ENCODE measurements around the gene STK24. TPM values are rescaled to one million over a fixed set of nuclear protein-coding genes. Genes with fewer than 3 reads are reported as not detected.

The STK24 gene
- total and polyA plus RNA-seq, 2 of the 8 experiments (the other 6 are each of a cell fraction or from before 2014, with no cell fraction given): 62.8 to 143 TPM

DNA sequence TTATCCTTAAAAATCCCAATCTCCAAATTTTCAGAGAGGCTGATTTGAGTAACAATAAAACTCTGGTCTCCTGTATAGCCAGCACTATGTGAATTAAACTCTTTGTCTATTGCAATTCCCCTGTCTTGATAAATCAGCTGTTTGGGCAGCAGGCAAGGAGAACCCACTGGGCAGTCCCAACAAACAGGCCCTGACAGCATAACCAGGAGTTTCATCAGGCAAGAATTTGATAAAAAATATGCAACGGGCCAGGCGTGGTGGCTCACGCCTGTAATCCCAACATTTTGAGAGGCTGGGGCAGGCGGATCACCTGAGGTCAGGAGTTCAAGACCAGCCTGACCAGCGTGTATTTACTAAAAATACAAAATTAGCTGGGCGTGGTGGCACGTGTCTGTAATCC, 42.1 kb downstream of the STK24 start:
- H3K79me1 ChIP-seq (ENCODE audit: low read depth, low read length): peaks cover 39% of the 10 kb centered on the region
- H3K4me3 ChIP-seq (ENCODE audit: extremely low read depth in 1 of 4, insufficient read depth in 2 of 4, low read depth in 3 of 4, low read length in 4 of 4): no peak overlapping the region
- no peak overlapping the region for H4K5ac ChIP-seq (ENCODE audit: insufficient read length, low read depth, low read length)
- no peaks in the 10 kb centered on the region for H3K27me3 ChIP-seq (replicated peaks in 1 of 4; ENCODE audit: control insufficient read depth in 3 of 4, extremely low read depth in 1 of 4, insufficient read depth in 3 of 4, low read length in 3 of 4)
- no peak overlapping the region for H2BK12ac ChIP-seq (ENCODE audit: low read depth, low read length)
- no peaks in the 10 kb centered on the region; the same call in 1 of the 2 replicates for H3K23me2 ChIP-seq (ENCODE audit: low read depth, low read length)
- FAIRE-seq: no peak
- 95% methylated on average over 7 of the region's 7 CpGs; no CpG with 5 or more reads in 1 of the 2 experiments for WGBS, 2 experiments (ENCODE audit: extremely low coverage in 1 of 2, insufficient coverage in 1 of 2, insufficient read length in 1 of 2, insufficient replicate concordance in 2 of 2, low coverage in 1 of 2, low lambda C conversion rate in 2 of 2, missing lambda C conversion rate in 1 of 2)
- H3K4me1 ChIP-seq (replicated peaks in 1 of 4; ENCODE audit: control insufficient read depth in 3 of 4, insufficient read depth in 4 of 4, low read length in 3 of 4): peaks cover 1 to 8% (median 2%) of the 10 kb centered on the region in 4 experiments; a peak in 6 of 7 replicates
- POLR2A ChIA-PET (ENCODE audit: partially characterized antibody): interaction anchor here (1.1 kb wide), 1 partner anchor 43 kb away, joined by 3 read pairs; no protein-coding TSS in a partner anchor
- DNase-seq (ENCODE audit: low read depth in 1 of 2, low spot score in 2 of 2): no peak
- no peak overlapping the region for H3K14ac ChIP-seq (ENCODE audit: insufficient read length)
- no peak overlapping the region for H2AK5ac ChIP-seq (ENCODE audit: low read depth, low read length)
- no peak overlapping the region for H2AFZ ChIP-seq (ENCODE audit: low read length)
- H3K56ac ChIP-seq (replicated peaks; ENCODE audit: insufficient read length, low read depth, low read length): no peak overlapping the region
- H4K8ac ChIP-seq (ENCODE audit: extremely low read depth, insufficient read depth, low read length): no peak overlapping the region
- H2BK20ac ChIP-seq (ENCODE audit: low read length): no peak overlapping the region
- H3K4ac ChIP-seq (replicated peaks; ENCODE audit: insufficient read length, low read depth, low read length): no peak overlapping the region
- CTCF ChIA-PET (ENCODE audit: partially characterized antibody): interaction anchor here (1.0 to 1.9 kb wide), 4 partner anchors 8 to 118 kb away, joined by 3 to 6 read pairs (median 3); no protein-coding TSS in a partner anchor
- peaks cover 33 to 55% of the 10 kb centered on the region in 2 experiments for H4K20me1 ChIP-seq (replicated peaks in 1 of 2; ENCODE audit: control insufficient read depth in 1 of 2, insufficient read depth in 2 of 2, low read length in 2 of 2)
- no peak overlapping the region for H3K9ac ChIP-seq (replicated peaks in 1 of 4; ENCODE audit: extremely low read depth in 1 of 4, low read depth in 3 of 4, low read length in 3 of 4)
- no peak overlapping the region for H2BK120ac ChIP-seq (replicated peaks; ENCODE audit: low read depth, low read length)
- H3K9me3 ChIP-seq (ENCODE audit: insufficient read depth in 2 of 2, low read depth in 1 of 2, low read length in 1 of 2): no peaks in the 10 kb centered on the region
- H3K27ac ChIP-seq (ENCODE audit: low read depth, low read length): no peak overlapping the region
- no peak overlapping the region for H3K23ac ChIP-seq (ENCODE audit: insufficient read length)
- H3K18ac ChIP-seq (ENCODE audit: extremely low read depth, low read length): no peak overlapping the region
- H2BK5ac ChIP-seq (ENCODE audit: low read depth, low read length): no peak overlapping the region
- H3K4me2 ChIP-seq (ENCODE audit: insufficient read depth in 1 of 2, low read depth in 2 of 2, low read length in 2 of 2): no peak overlapping the region
- no peaks in the 10 kb centered on the region; a peak in 1 of 8 replicates for H3K36me3 ChIP-seq (ENCODE audit: control insufficient read depth in 2 of 4, insufficient read depth in 4 of 4, low read length in 3 of 4)
- no peak overlapping the region for H4K91ac ChIP-seq (replicated peaks; ENCODE audit: insufficient read length, low read length)
- no peak overlapping the region for H2BK15ac ChIP-seq (ENCODE audit: low read length)
- peaks cover 30 to 99% of the 10 kb centered on the region in 2 experiments for H3K79me2 ChIP-seq (ENCODE audit: control insufficient read depth in 1 of 2, insufficient read depth in 2 of 2, low read length in 2 of 2)
- no peak for TF ChIP-seq CHD2 (IDR thresholded peaks at IDR 0.05; ENCODE audit: low read length)
- TF ChIP-seq CTCF (IDR thresholded peaks at IDR 0.05; ENCODE audit: control extremely low read depth in 1 of 3, insufficient read depth in 1 of 3, low read depth in 1 of 3, low read length in 3 of 3): no peak
